ENCODE measurements around the gene GRAMD2B. TPM values are rescaled to one million over a fixed set of nuclear protein-coding genes. Genes with fewer than 3 reads are reported as not detected.

GRAMD2B gene
- total and polyA plus RNA-seq, 2 of the 8 experiments (the other 6 are each of a cell fraction or from before 2014, with no cell fraction given) = 6.4 to 9.4 TPM

GRCh38 chr5:126520593-126520953 lies 97.4 kb downstream of the GRAMD2B start (continued):
- TF ChIP-seq CHD7 (IDR thresholded peaks at IDR 0.05; ENCODE audit: insufficient replicate concordance, low read length) (no peak), USF2 (IDR thresholded peaks at IDR 0.05; ENCODE audit: low read length) (no peak), CREB1 (IDR thresholded peaks at IDR 0.05) (no peak), PHF8 (conservative IDR thresholded peaks at IDR 0.05; ENCODE audit: low read depth, low read length) (no peak), RAD21 (IDR thresholded peaks at IDR 0.05 in 1 of 2, conservative IDR thresholded peaks at IDR 0.05 in 1 of 2; ENCODE audit: low read depth in 2 of 2, low read length in 2 of 2) (no peak), BRCA1 (IDR thresholded peaks at IDR 0.05; ENCODE audit: low read depth, low read length) (no peak), FOSL1 (IDR thresholded peaks at IDR 0.05; ENCODE audit: insufficient read depth, low read depth, low read length) (no peak)

Measured in H1 (cell line).